ENCODE measurements around the gene VSTM2B.

DNA sequence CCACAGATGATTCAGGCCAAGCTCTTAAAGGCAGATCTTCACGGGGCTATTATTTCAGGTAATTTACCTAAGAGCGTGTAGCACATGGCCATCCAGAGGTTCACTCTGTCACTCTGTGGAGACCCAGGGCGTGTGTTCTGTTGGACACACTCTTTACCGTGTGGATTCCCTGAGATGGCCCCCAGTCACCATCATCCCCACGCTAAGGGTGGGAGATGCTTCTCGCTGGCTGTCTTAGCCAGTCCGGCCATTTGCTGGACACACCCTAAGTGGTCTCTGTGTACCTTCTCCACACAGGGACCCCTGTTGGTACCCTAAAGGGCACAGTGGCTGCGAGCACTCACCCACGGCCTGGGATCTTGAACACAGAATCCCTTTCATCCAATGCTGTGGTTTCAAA is 86.3 kb downstream of the VSTM2B start:
- TF ChIP-seq, protein P1, sequence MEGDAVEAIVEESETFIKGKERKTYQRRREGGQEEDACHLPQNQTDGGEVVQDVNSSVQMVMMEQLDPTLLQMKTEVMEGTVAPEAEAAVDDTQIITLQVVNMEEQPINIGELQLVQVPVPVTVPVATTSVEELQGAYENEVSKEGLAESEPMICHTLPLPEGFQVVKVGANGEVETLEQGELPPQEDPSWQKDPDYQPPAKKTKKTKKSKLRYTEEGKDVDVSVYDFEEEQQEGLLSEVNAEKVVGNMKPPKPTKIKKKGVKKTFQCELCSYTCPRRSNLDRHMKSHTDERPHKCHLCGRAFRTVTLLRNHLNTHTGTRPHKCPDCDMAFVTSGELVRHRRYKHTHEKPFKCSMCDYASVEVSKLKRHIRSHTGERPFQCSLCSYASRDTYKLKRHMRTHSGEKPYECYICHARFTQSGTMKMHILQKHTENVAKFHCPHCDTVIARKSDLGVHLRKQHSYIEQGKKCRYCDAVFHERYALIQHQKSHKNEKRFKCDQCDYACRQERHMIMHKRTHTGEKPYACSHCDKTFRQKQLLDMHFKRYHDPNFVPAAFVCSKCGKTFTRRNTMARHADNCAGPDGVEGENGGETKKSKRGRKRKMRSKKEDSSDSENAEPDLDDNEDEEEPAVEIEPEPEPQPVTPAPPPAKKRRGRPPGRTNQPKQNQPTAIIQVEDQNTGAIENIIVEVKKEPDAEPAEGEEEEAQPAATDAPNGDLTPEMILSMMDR (IDR thresholded peaks at IDR 0.05; ENCODE audit: low read length), result no peak
- no peak for TF ChIP-seq EZH2 (IDR thresholded peaks at IDR 0.05; ENCODE audit: borderline replicate concordance, low read length)

Data from OCI-LY1 (cell line).